Lung (tissue), 12 donors: ENCODE data around the gene GPR139. TPM values are rescaled to one million over a fixed set of nuclear protein-coding genes. Genes with fewer than 3 reads are reported as not detected.

ENCODE experiments used
- ATAC-seq: fragments of 200-7000 bp; cut with Tn5 transposase; one replicate; pipeline ENCODE4 v1.9.1; 2020; ENCODE audit warnings: moderate number of reproducible peaks; ENCODE audit not compliant: insufficient read depth, low FRiP score
- DNase-seq, 3 donors: peaks; one replicate each; pipeline ENCODE4 v3.0.0-alpha.2; 2013 to 2017
- H3K27ac ChIP-seq, 2 donors: one replicate each; pipeline ENCODE4 v1.5.1; 2013; ENCODE audit warnings: mild to moderate bottlenecking in 2 of 2, moderate library complexity in 2 of 2, control low read depth in 1 of 2, inconsistent platforms in 1 of 2, low read depth in 1 of 2, low read length in 1 of 2
- H3K27me3 ChIP-seq, 3 donors: one replicate each; pipeline ENCODE4 v1.5.1; 2013; ENCODE audit warnings: low read length in 2 of 3; ENCODE audit not compliant: control insufficient read depth in 3 of 3, insufficient read depth in 3 of 3
- H3K36me3 ChIP-seq, 4 donors: one replicate each; pipeline ENCODE4 v1.5.1; 2013; ENCODE audit warnings: low read length in 4 of 4, mild to moderate bottlenecking in 1 of 4, moderate library complexity in 1 of 4; ENCODE audit not compliant: control insufficient read depth in 4 of 4, insufficient read depth in 4 of 4
- H3K4me1 ChIP-seq, 5 donors: one replicate each; pipeline ENCODE4 v1.5.1; 2013; ENCODE audit warnings: low read length in 5 of 5, mild to moderate bottlenecking in 2 of 5, moderate library complexity in 1 of 5; ENCODE audit not compliant: control insufficient read depth in 5 of 5, insufficient read depth in 5 of 5
- H3K4me3 ChIP-seq: one replicate; pipeline ENCODE4 v1.5.1; 2013; ENCODE audit warnings: mild to moderate bottlenecking, control low read depth, moderate library complexity
- H3K9ac ChIP-seq, 2 donors: one replicate each; pipeline ENCODE4 v1.5.1; 2013; ENCODE audit warnings: low read length in 2 of 2, control low read depth in 1 of 2; ENCODE audit not compliant: insufficient read depth in 1 of 2
- H3K9me3 ChIP-seq, 4 donors: one replicate each; pipeline ENCODE4 v1.5.1; 2013; ENCODE audit warnings: low read length in 3 of 4, mild to moderate bottlenecking in 1 of 4, moderate library complexity in 1 of 4; ENCODE audit not compliant: control insufficient read depth in 4 of 4, insufficient read depth in 3 of 4
- WGBS, 2 donors: extraction: QIAGEN DNeasy Blood & Tissue Kit; methylation state at CpG; one replicate each; pipeline ENCODE4 v1.1.7; 2013; 5-methylcytosine and 5-hydroxymethylcytosine counted together
- polyA plus RNA-seq, 2 donors: library from polyadenylated mRNA; stranded (reverse); fragments of 200-250 nt; gene quantifications; one replicate each; pipeline ENCODE4 v1.2.1, GENCODE V29; 2013
- total RNA-seq, 2 donors: library from RNA; depleted of rRNA in 1 of 2; stranded (reverse); fragments of >200 nt in 1 of 2; gene quantifications; one replicate each; pipeline ENCODE4 v1.2.1, GENCODE V29; 2014 to 2021
- TF ChIP-seq, protein P1 (sequence below): IDR thresholded peaks from 2 replicates; pipeline ENCODE4 v1.5.1; 2012; ENCODE audit warnings: mild to moderate bottlenecking; ENCODE audit errors: control extremely low read depth, extremely low read depth
- donor health status: control.
- donor health status: control.
- donor health status: Bipolar disorder and iron deficiency.
- donor health status: healthy.
- donor health status: DM: yes; HTN: yes; CAD: no.

The GPR139 gene
- total and polyA plus RNA-seq, 4 donors = not detected

DNA sequence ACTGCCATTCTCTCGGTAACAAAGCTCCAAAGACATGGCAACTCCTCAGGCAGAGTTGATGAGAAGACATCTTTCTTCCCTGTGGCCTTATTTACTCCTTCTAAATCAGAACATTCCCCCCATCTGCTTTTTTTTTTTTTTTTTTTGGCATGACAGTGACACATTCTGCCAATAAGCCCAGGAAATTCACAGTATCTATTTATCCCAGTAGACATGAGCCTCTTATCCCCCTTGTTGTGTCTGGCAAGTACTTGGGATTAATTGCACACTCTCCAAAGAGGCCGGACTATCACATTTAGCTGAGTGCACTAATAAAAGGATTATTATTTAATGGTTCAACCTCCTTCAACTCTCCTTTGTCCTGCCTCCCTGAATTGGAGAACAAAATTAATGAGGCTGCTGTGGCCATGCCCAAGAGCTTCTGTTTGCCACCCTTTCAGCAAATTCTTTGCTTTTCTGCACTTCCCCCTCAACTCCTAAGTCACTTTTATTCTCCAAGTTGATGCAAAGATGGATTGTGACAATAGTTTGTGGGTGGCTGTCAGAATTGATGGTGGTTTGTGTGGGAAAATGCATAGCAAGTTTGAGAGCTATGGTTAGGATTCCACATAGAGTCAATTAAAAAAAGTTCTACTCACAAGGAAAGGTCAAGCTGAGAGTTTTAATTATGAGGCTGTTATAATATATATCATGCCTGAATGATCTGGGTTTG lies 47.2 kb downstream of the GPR139 start:
- H3K4me3 ChIP-seq = no peak overlapping the region
- H3K27ac ChIP-seq = no peak overlapping the region
- TF ChIP-seq, protein P1, sequence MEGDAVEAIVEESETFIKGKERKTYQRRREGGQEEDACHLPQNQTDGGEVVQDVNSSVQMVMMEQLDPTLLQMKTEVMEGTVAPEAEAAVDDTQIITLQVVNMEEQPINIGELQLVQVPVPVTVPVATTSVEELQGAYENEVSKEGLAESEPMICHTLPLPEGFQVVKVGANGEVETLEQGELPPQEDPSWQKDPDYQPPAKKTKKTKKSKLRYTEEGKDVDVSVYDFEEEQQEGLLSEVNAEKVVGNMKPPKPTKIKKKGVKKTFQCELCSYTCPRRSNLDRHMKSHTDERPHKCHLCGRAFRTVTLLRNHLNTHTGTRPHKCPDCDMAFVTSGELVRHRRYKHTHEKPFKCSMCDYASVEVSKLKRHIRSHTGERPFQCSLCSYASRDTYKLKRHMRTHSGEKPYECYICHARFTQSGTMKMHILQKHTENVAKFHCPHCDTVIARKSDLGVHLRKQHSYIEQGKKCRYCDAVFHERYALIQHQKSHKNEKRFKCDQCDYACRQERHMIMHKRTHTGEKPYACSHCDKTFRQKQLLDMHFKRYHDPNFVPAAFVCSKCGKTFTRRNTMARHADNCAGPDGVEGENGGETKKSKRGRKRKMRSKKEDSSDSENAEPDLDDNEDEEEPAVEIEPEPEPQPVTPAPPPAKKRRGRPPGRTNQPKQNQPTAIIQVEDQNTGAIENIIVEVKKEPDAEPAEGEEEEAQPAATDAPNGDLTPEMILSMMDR = no peak
- H3K36me3 ChIP-seq = no peaks in the 10 kb centered on the region
- 56 to 57% methylated on average over 2 of the region's 2 CpGs for WGBS, 2 donors
- DNase-seq (no peak), ATAC-seq (no peak)
- H3K27me3 ChIP-seq = no peaks in the 10 kb centered on the region
- H3K4me1 ChIP-seq = no peaks in the 10 kb centered on the region
- peaks cover 0 to 1% (median 0%) of the 10 kb centered on the region in 4 donors for H3K9me3 ChIP-seq
- no peak overlapping the region for H3K9ac ChIP-seq

DNA sequence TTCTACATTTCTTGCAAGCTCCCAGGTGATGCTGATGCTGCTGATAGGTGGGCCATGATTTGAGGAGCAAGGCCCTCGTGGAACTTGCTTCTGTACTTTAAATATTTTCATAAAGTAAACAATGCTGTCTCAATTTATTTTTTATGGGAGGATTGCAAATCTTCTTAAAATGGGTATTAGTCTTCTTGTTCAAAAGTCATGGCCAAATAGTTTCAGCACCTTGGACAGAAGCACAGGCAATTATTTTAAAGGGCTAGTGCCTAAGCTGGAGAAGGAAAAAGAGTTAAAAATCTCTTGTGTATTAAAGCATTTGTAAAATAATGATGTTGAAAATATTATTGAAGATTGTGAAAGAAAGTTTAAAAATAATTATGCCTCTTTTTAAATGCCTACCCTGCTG lies 50.5 kb downstream of the GPR139 start:
- no peak for ATAC-seq
- no peaks in the 10 kb centered on the region for H3K4me1 ChIP-seq
- no peaks in the 10 kb centered on the region for H3K27me3 ChIP-seq
- DNase-seq = peak in 2 of 3 donors; percentile 57 to 74
- H3K9ac ChIP-seq = no peak overlapping the region
- H3K27ac ChIP-seq = no peak overlapping the region
- H3K36me3 ChIP-seq = no peaks in the 10 kb centered on the region
- WGBS, 2 donors = 5 to 8% methylated on average over 1 of the region's 1 CpG
- H3K4me3 ChIP-seq = no peak overlapping the region
- TF ChIP-seq, protein P1 = no peak
- peaks cover 0 to 1% (median 0%) of the 10 kb centered on the region in 4 donors for H3K9me3 ChIP-seq

DNA sequence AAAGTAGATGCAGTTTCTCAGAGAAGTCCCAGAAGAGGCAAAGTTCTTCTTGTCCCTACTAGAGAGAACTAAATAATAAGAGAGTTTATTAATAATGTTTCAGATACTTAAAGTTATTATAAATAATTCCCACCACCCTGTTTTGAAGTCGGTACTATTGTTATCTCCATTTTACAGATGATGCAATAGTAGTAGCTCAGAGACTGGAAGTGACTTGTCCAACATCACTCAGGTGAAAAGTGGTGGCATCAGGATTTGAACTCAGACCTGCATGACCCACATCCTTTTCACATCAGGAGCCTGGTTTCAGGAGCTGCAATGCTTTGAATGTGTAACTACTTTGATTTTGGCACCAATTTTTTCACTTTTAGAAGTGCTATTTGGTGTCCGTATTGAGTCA lies 52.7 kb downstream of the GPR139 start:
- no peak overlapping the region for H3K27ac ChIP-seq
- TF ChIP-seq, protein P1 = no peak
- peaks cover 0 to 1% (median 0%) of the 10 kb centered on the region in 4 donors for H3K9me3 ChIP-seq
- no peak overlapping the region for H3K9ac ChIP-seq
- no peak overlapping the region for H3K4me3 ChIP-seq
- no peaks in the 10 kb centered on the region for H3K27me3 ChIP-seq
- WGBS, 2 donors = 87 to 91% methylated on average over 2 of the region's 2 CpGs
- DNase-seq = no peak
- no peaks in the 10 kb centered on the region for H3K4me1 ChIP-seq
- no peaks in the 10 kb centered on the region for H3K36me3 ChIP-seq
- no peak for ATAC-seq

DNA sequence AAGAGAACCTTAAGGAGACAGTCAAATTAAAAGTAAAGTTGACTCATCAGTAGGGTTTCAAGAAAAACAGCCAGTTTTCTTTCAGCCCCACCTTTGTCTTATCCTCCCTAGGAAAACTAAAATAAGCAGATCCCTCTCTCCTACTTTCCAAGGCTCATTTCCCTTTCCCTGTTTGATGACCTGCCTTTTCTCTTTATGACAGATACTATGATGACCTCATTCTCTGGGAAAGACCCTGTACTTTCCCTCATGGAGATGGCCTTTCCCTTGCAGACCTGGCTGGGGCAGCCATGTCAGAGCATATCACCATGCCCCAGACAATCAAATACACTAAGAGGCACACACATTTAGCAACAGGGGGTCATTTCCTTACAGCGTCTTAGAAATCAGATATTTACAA lies 53.6 kb downstream of the GPR139 start:
- TF ChIP-seq, protein P1 = no peak
- Histone ChIP-seq H3K4me1 (no peaks in the 10 kb centered on the region), H3K4me3 (no peak overlapping the region), H3K36me3 (no peaks in the 10 kb centered on the region), H3K9ac (no peak overlapping the region), H3K27me3 (no peaks in the 10 kb centered on the region), H3K27ac (no peak overlapping the region), H3K9me3 (no peaks in the 10 kb centered on the region)
- DNase-seq = no peak
- no peak for ATAC-seq
- 56 to 58% methylated on average over 1 of the region's 1 CpG for WGBS, 2 donors
